Fibroblast of lung (primary cell): ENCODE measurements around the gene MCRIP2. TPM values are rescaled to one million over a fixed set of nuclear protein-coding genes. Genes with fewer than 3 reads are reported as not detected.

Source experiments
- DNase-seq, 2 donors: peaks; one replicate each; pipeline versions ENCODE4 v3.0.0 to v3.0.0-alpha.2; 2010; ENCODE audit warnings: low read depth in 2 of 2
- H2AFZ ChIP-seq: 2 replicates; pipeline ENCODE4 v1.5.1; 2012; ENCODE audit warnings: low read length, control low read depth, inconsistent platforms
- H3K27ac ChIP-seq: 2 replicates; pipeline ENCODE4 v1.5.1; 2011; ENCODE audit warnings: low read length, control low read depth; ENCODE audit not compliant: insufficient read depth
- H3K27me3 ChIP-seq: 2 replicates; pipeline ENCODE4 v1.5.1; 2011; ENCODE audit warnings: mild to moderate bottlenecking, low read length; ENCODE audit not compliant: control insufficient read depth, insufficient read depth
- H3K36me3 ChIP-seq: 2 replicates; pipeline ENCODE4 v1.5.1; 2011; ENCODE audit warnings: low read length; ENCODE audit not compliant: control insufficient read depth, insufficient read depth
- H3K4me1 ChIP-seq: 2 replicates; pipeline ENCODE4 v1.5.1; 2011; ENCODE audit warnings: low read length; ENCODE audit not compliant: control insufficient read depth, insufficient read depth; ENCODE audit errors: extremely low read depth
- H3K4me2 ChIP-seq: 2 replicates; pipeline ENCODE4 v1.5.1; 2011; ENCODE audit warnings: low read length, control low read depth; ENCODE audit not compliant: insufficient read depth; ENCODE audit errors: extremely low read depth
- H3K4me3 ChIP-seq, 4 experiments: fragments of 200-600 bp in 1 of 4; sonication (generic) in 1 of 4; replicated peaks in 1 of 4; 2 replicates each; pipeline ENCODE4 v1.5.1; 2011 to 2016; ENCODE audit warnings: low read length in 4 of 4, low read depth in 3 of 4, mild to moderate bottlenecking in 3 of 4, control low read depth in 2 of 4, inconsistent platforms in 1 of 4, mixed read lengths in 1 of 4; ENCODE audit not compliant: insufficient read depth in 1 of 4; ENCODE audit errors: control extremely low read depth in 1 of 4
- H3K79me2 ChIP-seq: 2 replicates; pipeline ENCODE4 v1.5.1; 2012; ENCODE audit warnings: mild to moderate bottlenecking, low read length, inconsistent platforms; ENCODE audit not compliant: control insufficient read depth, insufficient read depth
- H3K9ac ChIP-seq: 2 replicates; pipeline ENCODE4 v1.5.1; 2011; ENCODE audit warnings: mild to moderate bottlenecking, low read length, control low read depth; ENCODE audit not compliant: insufficient read depth
- H3K9me3 ChIP-seq: 2 replicates; pipeline ENCODE4 v1.5.1; 2012; ENCODE audit warnings: low read depth, low read length; ENCODE audit not compliant: control insufficient read depth, insufficient read depth
- H4K20me1 ChIP-seq: 2 replicates; pipeline ENCODE4 v1.5.1; 2011; ENCODE audit warnings: low read length; ENCODE audit not compliant: control insufficient read depth, insufficient read depth; ENCODE audit errors: extremely low read depth
- CTCF ChIP-seq, 2 donors: IDR thresholded peaks in 1 of 2; conservative IDR thresholded peaks in 1 of 2; 1 replicate in 1 of 2; 2 replicates in 1 of 2; pipeline ENCODE4 v1.5.1; 2011 to 2012; ENCODE audit warnings: low read length in 2 of 2, control low read depth in 1 of 2, inconsistent platforms in 1 of 2, low read depth in 1 of 2, mild to moderate bottlenecking in 1 of 2
- EZH2 ChIP-seq: IDR thresholded peaks from 2 replicates; pipeline ENCODE4 v1.5.1; 2012; ENCODE audit warnings: low read length, control low read depth, mild to moderate bottlenecking; ENCODE audit errors: missing control alignments
- polyA plus RNA-seq, 2 donors: library from polyadenylated mRNA; depleted of rRNA in 1 of 2; stranded (reverse) in 1 of 2; unstranded in 1 of 2; fragments of >200 nt; gene quantifications; 2 replicates each; pipeline ENCODE4 v1.2.1, GENCODE V29; 2011 to 2012; ENCODE audit warnings: missing spikeins in 1 of 2
- total RNA-seq: library from RNA; depleted of rRNA; stranded (reverse); fragments of >200 nt; gene quantifications from 2 replicates; pipeline ENCODE4 v1.2.1, GENCODE V29; 2014

MCRIP2 gene
- total and polyA plus RNA-seq, 2 donors (not counting 1 experiment from before 2014, with no cell fraction given): 2.8 to 18.0 TPM

GRCh38 chr16:629185-629832, 12.3 kb upstream of the MCRIP2 start:
- H3K79me2 ChIP-seq: no peaks in the 10 kb centered on the region
- peaks cover 2% of the 10 kb centered on the region for H3K4me1 ChIP-seq
- TF ChIP-seq EZH2: no peak
- no peak for TF ChIP-seq CTCF (conservative IDR thresholded peaks at IDR 0.05 in 1 of 2, IDR thresholded peaks at IDR 0.05 in 1 of 2; ENCODE audit: low read depth in 1 of 2, low read length in 2 of 2)
- H3K9ac ChIP-seq: no peak overlapping the region
- H3K36me3 ChIP-seq: peaks cover 17% of the 10 kb centered on the region
- DNase-seq: no peak
- H3K9me3 ChIP-seq: no peaks in the 10 kb centered on the region
- no peaks in the 10 kb centered on the region for H3K27me3 ChIP-seq
- no peak overlapping the region for H3K4me2 ChIP-seq
- no peak overlapping the region for H3K27ac ChIP-seq
- no peak overlapping the region for H3K4me3 ChIP-seq
- no peaks in the 10 kb centered on the region for H4K20me1 ChIP-seq
- H2AFZ ChIP-seq: no peak overlapping the region

- H3K27me3 ChIP-seq: no peaks in the 10 kb centered on the region
- H4K20me1 ChIP-seq: no peaks in the 10 kb centered on the region
- peaks cover 2% of the 10 kb centered on the region for H3K4me1 ChIP-seq
- no peak overlapping the region for H3K27ac ChIP-seq
- H3K9me3 ChIP-seq: no peaks in the 10 kb centered on the region
- no peak for TF ChIP-seq EZH2
- TF ChIP-seq CTCF (conservative IDR thresholded peaks at IDR 0.05 in 1 of 2, IDR thresholded peaks at IDR 0.05 in 1 of 2; ENCODE audit: low read depth in 1 of 2, low read length in 2 of 2): no peak
- H3K36me3 ChIP-seq: peaks cover 17% of the 10 kb centered on the region
- no peak for DNase-seq
- H3K4me3 ChIP-seq: no peak overlapping the region
- no peak overlapping the region for H2AFZ ChIP-seq
- H3K9ac ChIP-seq: no peak overlapping the region
- H3K79me2 ChIP-seq: no peaks in the 10 kb centered on the region
- no peak overlapping the region for H3K4me2 ChIP-seq
Observed at GRCh38 chr16:629833-630248, 11.8 kb upstream of the MCRIP2 start.

- Histone ChIP-seq H4K20me1 (no peaks in the 10 kb centered on the region), H3K27me3 (no peaks in the 10 kb centered on the region), H3K4me2 (no peak overlapping the region), H3K27ac (no peak overlapping the region), H3K79me2 (peaks cover under 1% of the 10 kb centered on the region), H3K4me3 (no peak overlapping the region), H3K9ac (no peak overlapping the region), H3K9me3 (no peaks in the 10 kb centered on the region), H3K4me1 (peaks cover 2% of the 10 kb centered on the region), H2AFZ (no peak overlapping the region), H3K36me3 (peaks cover 17% of the 10 kb centered on the region)
- no peak for DNase-seq
- TF ChIP-seq CTCF (conservative IDR thresholded peaks at IDR 0.05 in 1 of 2, IDR thresholded peaks at IDR 0.05 in 1 of 2; ENCODE audit: low read depth in 1 of 2, low read length in 2 of 2) (no peak), EZH2 (no peak)
Observed at GRCh38 chr16:630249-630814, 11.3 kb upstream of the MCRIP2 start.
